Heart left ventricle (tissue), 13 donors: ENCODE results near the gene DNHD1.

Source experiments
- CTCF ChIP-seq, 12 donors: fragments of 200-600 bp; sonication (generic) in 4 of 12; IDR thresholded peaks; one replicate each; pipeline versions ENCODE4 v1.5.0 to v1.8.0; 2018 to 2022; ENCODE audit warnings: antibody characterized with exemption in 12 of 12, mild to moderate bottlenecking in 5 of 12
- POLR2A ChIP-seq, 2 donors: fragments of 450-650 bp; IDR thresholded peaks; one replicate each; pipeline ENCODE4 v1.6.1; 2017; ENCODE audit warnings: antibody characterized with exemption in 2 of 2, mild to moderate bottlenecking in 2 of 2, moderate library complexity in 2 of 2
- donor health status: ischemic (EF 13 %, LVEDD 7.1; RV severe dilation, severe dysfunction).
- donor health status: DM: no; HTN: yes; CAD: no.
- donor health status: DM: no; HTN: no; CAD: no.
- donor health status: ischemic (EF 25% LVEDD 6.9; RV normal size, moderate dysfunction).
- donor health status: ischemic (EF 25% LVEDD 5.7; RV mildly dilated, moderate dysfunction).
- donor health status: ischemic (EF 35%, LVEDD 5.7; RV mildly dilated, moderate dysfunction).
- donor health status: nonischemic (EF 11% LVEDD 7.7; RV severe dilation, severe dysfunction).
- donor health status: DM: yes; HTN: yes; CAD: no.
- donor health status: PGD.
- donor health status: ischemic (EF 29% LVEDD 5.4; RV normal size, mild dysfunction).
- donor health status: nonischemic (EF 23%, LVEDD 6.1; RV moderate dilation, normal function).

- no peak for TF ChIP-seq CTCF (IDR thresholded peaks at IDR 0.05)
- TF ChIP-seq POLR2A (IDR thresholded peaks at IDR 0.05), result no peak
These were observed 22.7 kb upstream of the DNHD1 start for GRCh38 chr11:6474413-6474792.
